Esophagus (tissue), 2 donors: ENCODE data around the gene PLCXD3. TPM values are rescaled to one million over a fixed set of nuclear protein-coding genes. Genes with fewer than 3 reads are reported as not detected.

Source experiments
- H3K27ac ChIP-seq, 2 donors: one replicate each; pipeline ENCODE4 v1.5.1; 2013; ENCODE audit warnings: low read depth in 2 of 2, mild to moderate bottlenecking in 2 of 2, inconsistent platforms in 1 of 2, low read length in 1 of 2, moderate library complexity in 1 of 2
- H3K27me3 ChIP-seq, 2 donors: one replicate each; pipeline ENCODE4 v1.6.1; 2013; ENCODE audit warnings: low read length in 2 of 2, control low read depth in 1 of 2, mild to moderate bottlenecking in 1 of 2; ENCODE audit not compliant: insufficient read depth in 2 of 2, control insufficient read depth in 1 of 2
- H3K36me3 ChIP-seq, 2 donors: one replicate each; pipeline ENCODE4 v1.6.1; 2013; ENCODE audit warnings: low read length in 1 of 2; ENCODE audit not compliant: control insufficient read depth in 2 of 2, insufficient read depth in 2 of 2
- H3K4me1 ChIP-seq, 2 donors: one replicate each; pipeline ENCODE4 v1.6.1; 2013; ENCODE audit warnings: low read length in 1 of 2; ENCODE audit not compliant: control insufficient read depth in 2 of 2, insufficient read depth in 2 of 2
- H3K4me3 ChIP-seq, 2 donors: one replicate each; pipeline ENCODE4 v1.5.1; 2013; ENCODE audit warnings: low read length in 2 of 2, mild to moderate bottlenecking in 2 of 2, low read depth in 1 of 2, moderate library complexity in 1 of 2
- H3K9me3 ChIP-seq, 2 donors: one replicate each; pipeline ENCODE4 v1.6.1; 2013; ENCODE audit warnings: mild to moderate bottlenecking in 2 of 2, low read depth in 1 of 2, low read length in 1 of 2, moderate library complexity in 1 of 2; ENCODE audit not compliant: control insufficient read depth in 2 of 2, insufficient read depth in 1 of 2
- WGBS, 2 donors: extraction: QIAGEN DNeasy Blood & Tissue Kit; methylation state at CpG; one replicate each; pipeline ENCODE4 v1.1.7; 2013; 5-methylcytosine and 5-hydroxymethylcytosine counted together
- polyA plus RNA-seq, 2 donors: library from polyadenylated mRNA; stranded (reverse); fragments of 200-250 nt; gene quantifications; one replicate each; pipeline ENCODE4 v1.2.3, GENCODE V29; 2013
- donor health status: healthy with polysubstance abuse.
- donor health status: Bipolar disorder and iron deficiency.

The PLCXD3 gene
- polyA plus RNA-seq, 2 donors = 0.10 to 0.19 TPM

DNA sequence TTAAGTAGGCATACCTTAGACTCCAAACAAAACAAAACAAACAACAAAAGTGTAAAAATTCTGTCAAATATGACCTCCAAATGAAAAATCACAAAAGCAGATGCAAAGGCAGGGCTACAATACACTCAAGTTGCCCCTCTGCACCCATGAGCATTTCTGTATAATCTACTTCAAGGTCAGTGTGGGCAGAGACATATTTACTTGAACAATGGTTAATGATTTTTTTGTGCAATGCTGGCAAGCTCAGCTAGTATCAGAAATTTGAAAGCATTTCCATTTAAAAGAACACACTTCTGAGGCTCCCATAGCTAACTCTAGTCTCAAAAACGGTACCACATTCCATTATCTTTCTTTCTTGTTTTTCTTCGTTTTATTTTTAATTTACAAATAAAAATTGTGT is 57.9 kb downstream of the PLCXD3 start:
- 64 to 65% methylated on average over 2 of the region's 2 CpGs for WGBS, 2 donors
- Histone ChIP-seq H3K36me3 (no peaks in the 10 kb centered on the region), H3K4me1 (no peaks in the 10 kb centered on the region), H3K4me3 (no peak overlapping the region), H3K27ac (no peak overlapping the region), H3K9me3 (no peaks in the 10 kb centered on the region), H3K27me3 (no peaks in the 10 kb centered on the region)

- Histone ChIP-seq H3K9me3 (no peaks in the 10 kb centered on the region), H3K4me3 (no peak overlapping the region), H3K27ac (no peak overlapping the region), H3K36me3 (no peaks in the 10 kb centered on the region), H3K4me1 (no peaks in the 10 kb centered on the region), H3K27me3 (no peaks in the 10 kb centered on the region)
- 69 to 73% methylated on average over 3 of the region's 3 CpGs for WGBS, 2 donors
Observed at GRCh38 chr5:41447650-41448510, 62.5 kb downstream of the PLCXD3 start.

DNA sequence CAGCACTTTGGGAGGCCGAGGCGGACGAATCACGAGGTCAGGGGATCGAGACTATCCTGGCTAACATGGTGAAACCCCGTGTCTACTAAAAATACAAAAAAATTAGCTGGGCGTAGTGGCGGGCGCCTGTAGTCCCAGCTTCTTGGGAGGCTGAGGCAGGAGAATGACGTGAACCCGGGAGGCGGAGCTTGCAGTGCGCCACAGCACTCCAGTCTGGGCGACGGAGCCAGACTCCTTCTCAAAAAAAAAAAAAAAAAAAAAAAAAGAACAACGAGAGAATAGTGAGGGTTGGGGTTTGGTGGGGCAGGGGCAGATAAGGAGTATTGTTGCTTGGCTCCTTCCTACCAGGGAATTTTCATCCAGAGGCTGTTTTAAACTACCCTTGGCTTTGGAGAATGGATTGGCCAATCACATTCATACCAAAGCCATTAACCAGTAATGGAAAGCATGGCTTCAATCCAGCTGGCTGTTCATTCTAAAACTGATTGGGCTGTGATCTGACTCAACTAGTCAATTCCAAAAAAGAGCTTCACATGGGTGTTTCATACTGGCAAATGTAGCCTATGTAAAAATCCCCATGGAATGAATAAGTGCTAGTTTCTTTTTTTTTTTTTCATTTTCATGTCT is 64.4 kb downstream of the PLCXD3 start:
- Histone ChIP-seq H3K4me1 (no peaks in the 10 kb centered on the region), H3K27ac (no peak overlapping the region), H3K27me3 (no peaks in the 10 kb centered on the region), H3K36me3 (no peaks in the 10 kb centered on the region), H3K9me3 (no peaks in the 10 kb centered on the region), H3K4me3 (no peak overlapping the region)
- 90 to 92% methylated on average over 16 of the region's 16 CpGs for WGBS, 2 donors

- WGBS, 2 donors = 38 to 71% methylated on average over 1 of the region's 1 CpG
- Histone ChIP-seq H3K4me1 (no peaks in the 10 kb centered on the region), H3K27ac (no peak overlapping the region), H3K4me3 (no peak overlapping the region), H3K36me3 (no peaks in the 10 kb centered on the region), H3K27me3 (no peaks in the 10 kb centered on the region), H3K9me3 (no peaks in the 10 kb centered on the region)
Observed at GRCh38 chr5:41435276-41435675, 75.1 kb downstream of the PLCXD3 start.

DNA sequence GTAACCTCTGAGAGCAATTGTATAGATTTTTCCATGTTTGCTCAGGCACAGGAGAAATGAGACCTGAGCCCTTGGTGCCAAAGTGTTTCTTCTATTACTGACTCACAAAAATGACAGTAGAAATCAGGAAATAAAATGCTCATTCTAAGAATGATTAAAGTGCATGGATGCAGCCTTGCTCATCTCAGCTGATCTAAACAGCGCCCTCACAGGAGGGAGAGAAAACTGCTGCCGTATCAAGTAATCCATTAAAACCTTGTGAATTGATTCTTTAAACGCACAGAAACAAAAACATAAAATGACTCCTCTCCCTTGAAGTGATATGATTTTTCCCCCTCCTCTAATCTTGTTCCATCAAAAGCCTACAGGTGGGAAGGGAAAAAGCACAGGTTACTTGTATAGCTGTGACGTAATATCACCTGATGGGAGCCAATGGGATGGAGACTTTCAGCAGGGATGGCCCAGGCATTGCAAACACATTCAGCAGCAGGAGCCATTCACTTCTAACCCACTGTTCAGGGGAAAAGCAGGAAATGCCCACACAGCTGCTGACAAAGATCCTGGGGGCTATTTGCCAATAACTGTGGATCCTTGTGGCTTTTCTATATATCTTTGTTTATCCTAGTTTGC is 76.7 kb downstream of the PLCXD3 start:
- H3K27ac ChIP-seq = no peak overlapping the region
- no peaks in the 10 kb centered on the region for H3K36me3 ChIP-seq
- H3K4me3 ChIP-seq = no peak overlapping the region
- no peaks in the 10 kb centered on the region for H3K27me3 ChIP-seq
- no peaks in the 10 kb centered on the region for H3K4me1 ChIP-seq
- H3K9me3 ChIP-seq = no peaks in the 10 kb centered on the region
- WGBS, 2 donors = 61 to 71% methylated on average over 4 of the region's 4 CpGs

- Histone ChIP-seq H3K36me3 (no peaks in the 10 kb centered on the region), H3K27ac (no peak overlapping the region), H3K9me3 (no peaks in the 10 kb centered on the region), H3K4me1 (no peaks in the 10 kb centered on the region), H3K4me3 (no peak overlapping the region), H3K27me3 (no peaks in the 10 kb centered on the region)
- 57 to 58% methylated on average over 5 of the region's 5 CpGs for WGBS, 2 donors
Observed at GRCh38 chr5:41432481-41433253, 77.7 kb downstream of the PLCXD3 start.

DNA sequence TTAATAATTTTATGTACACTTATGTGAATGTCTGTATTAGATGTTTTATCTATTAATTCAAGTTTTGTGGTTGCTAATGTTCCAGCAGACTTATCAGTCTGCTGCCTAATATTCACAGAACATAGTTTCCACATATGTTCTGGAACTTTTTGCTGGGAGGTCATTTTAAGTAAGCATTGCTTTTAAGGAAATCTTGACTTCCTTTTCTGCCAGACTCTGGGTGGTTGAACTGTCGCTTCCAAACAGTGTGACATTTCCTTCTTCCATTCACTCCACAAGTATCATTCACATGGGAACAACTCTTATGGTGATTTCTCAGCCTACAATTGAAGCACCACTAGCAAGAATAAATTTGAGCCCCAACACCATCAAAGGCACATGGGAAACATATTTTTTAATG is 82.9 kb downstream of the PLCXD3 start:
- Histone ChIP-seq H3K27me3 (no peaks in the 10 kb centered on the region), H3K9me3 (no peaks in the 10 kb centered on the region), H3K4me3 (no peak overlapping the region), H3K36me3 (no peaks in the 10 kb centered on the region), H3K27ac (no peak overlapping the region), H3K4me1 (no peaks in the 10 kb centered on the region)
- WGBS, 2 donors = 57 to 61% methylated on average over 1 of the region's 1 CpG

GRCh38 chr5:41425736-41426135 is 84.7 kb downstream of the PLCXD3 start:
- H3K36me3 ChIP-seq = no peaks in the 10 kb centered on the region
- no peaks in the 10 kb centered on the region for H3K27me3 ChIP-seq
- WGBS, 2 donors = 60 to 67% methylated on average over 3 of the region's 3 CpGs
- no peak overlapping the region for H3K27ac ChIP-seq
- H3K4me1 ChIP-seq = no peaks in the 10 kb centered on the region
- H3K4me3 ChIP-seq = no peak overlapping the region
- no peaks in the 10 kb centered on the region for H3K9me3 ChIP-seq

- Histone ChIP-seq H3K4me3 (no peak overlapping the region), H3K27ac (no peak overlapping the region), H3K27me3 (no peaks in the 10 kb centered on the region), H3K4me1 (no peaks in the 10 kb centered on the region), H3K36me3 (no peaks in the 10 kb centered on the region), H3K9me3 (no peaks in the 10 kb centered on the region)
- WGBS, 2 donors = 84 to 85% methylated on average over 3 of the region's 3 CpGs
Observed at GRCh38 chr5:41420492-41421067, 89.8 kb downstream of the PLCXD3 start.
